NB4 (cell line): ENCODE results near the gene ANP32E.

Experiments used
- CTCF ChIP-seq: IDR thresholded peaks from one replicate; pipeline ENCODE4 v1.5.1; 2012; ENCODE audit warnings: low read depth, low read length
- POLR2A ChIP-seq: IDR thresholded peaks from 2 replicates; pipeline ENCODE4 v1.6.1; 2011; ENCODE audit warnings: mild to moderate bottlenecking; ENCODE audit not compliant: insufficient read length; ENCODE audit errors: extremely low read depth

- no peak for TF ChIP-seq CTCF
- TF ChIP-seq POLR2A: no peak
Measured at GRCh38 chr1:150268340-150268704, 32.4 kb upstream of the ANP32E start.
